GM12878 (cell line): ENCODE measurements around the gene CCDC159. TPM values are rescaled to one million over a fixed set of nuclear protein-coding genes. Genes with fewer than 3 reads are reported as not detected.

Experiments
- ATAC-seq: fragments of 200-7000 bp; cut with Tn5 transposase; 3 replicates; pipeline ENCODE4 v1.9.1; 2020; ENCODE audit warnings: mild to moderate bottlenecking, moderate library complexity
- BruUV-seq: library from RNA; stranded (reverse); fragments of 400-500 nt; replicated peaks from 2 replicates; lab custom pipeline; 2021; lab: Mats Ljungman, UMichigan
- CTCF ChIA-PET: fragments of 300-600 bp; sonication (Branson Sonifier 250); formaldehyde crosslinking; extraction: SDS; loops from one replicate; lab custom pipeline; 2021; ENCODE audit warnings: inconsistent platforms; lab: Yijun Ruan, JAX
- POLR2A ChIA-PET: fragments of 350-600 bp; formaldehyde crosslinking; extraction: SDS; loops from one replicate; lab custom pipeline; 2021; ENCODE audit warnings: inconsistent platforms; lab: Charles Lee
- RAD21 ChIA-PET: fragments of 300-600 bp; sonication (Branson Sonifier 250); formaldehyde crosslinking; loops from one replicate; lab custom pipeline; 2023; ENCODE audit warnings: antibody characterized with exemption; ENCODE audit not compliant: unreplicated experiment; lab: Charles Lee
- SMC1A ChIA-PET: fragments of 300-600 bp; sonication (Branson Sonifier 250); formaldehyde crosslinking; loops from one replicate; lab custom pipeline; 2023; ENCODE audit not compliant: unreplicated experiment, uncharacterized antibody; lab: Charles Lee
- DNase-seq: peaks from one replicate; pipeline ENCODE4 v3.0.0-alpha.2; 2011; ENCODE audit warnings: low read depth, low spot score
- FAIRE-seq: peaks from 3 replicates; lab custom pipeline; 2011; peaks lifted over from hg19 to GRCh38; lab: Jason Lieb, UNC
- H2AFZ ChIP-seq: 2 replicates; pipeline ENCODE4 v1.6.0; 2011; ENCODE audit warnings: low read depth, low read length, control low read depth; ENCODE audit not compliant: control insufficient read depth
- H3K27ac ChIP-seq: 2 replicates; pipeline ENCODE4 v1.5.1; 2011; ENCODE audit warnings: control low read depth; ENCODE audit not compliant: control insufficient read depth, insufficient read depth
- H3K27me3 ChIP-seq, 2 experiments: replicated peaks in 1 of 2; 2 replicates each; pipeline versions ENCODE4 v1.6.0 to v1.6.1; 2011; ENCODE audit warnings: low read length in 1 of 2; ENCODE audit not compliant: control insufficient read depth in 2 of 2, insufficient read depth in 2 of 2
- H3K36me3 ChIP-seq, 2 experiments: 2 replicates each; pipeline ENCODE4 v1.5.1; 2011; ENCODE audit warnings: low read length in 1 of 2; ENCODE audit not compliant: control insufficient read depth in 2 of 2, insufficient read depth in 2 of 2
- H3K4me1 ChIP-seq: 2 replicates; pipeline ENCODE4 v1.6.1; 2011; ENCODE audit warnings: mild to moderate bottlenecking, low read length, moderate library complexity, mixed read lengths; ENCODE audit not compliant: control insufficient read depth, insufficient read depth
- H3K4me2 ChIP-seq: 2 replicates; pipeline ENCODE4 v1.6.0; 2011; ENCODE audit warnings: control low read depth; ENCODE audit not compliant: control insufficient read depth, insufficient read depth
- H3K4me3 ChIP-seq: fragments of 200-600 bp; sonication (generic); 2 replicates; pipeline ENCODE4 v1.5.1; 2016
- H3K79me2 ChIP-seq: 2 replicates; pipeline ENCODE4 v1.6.0; 2011; ENCODE audit warnings: low read length; ENCODE audit not compliant: control insufficient read depth, insufficient read depth
- H3K9ac ChIP-seq: 2 replicates; pipeline ENCODE4 v1.8.0; 2011; ENCODE audit warnings: low read length, control low read depth, mixed read lengths; ENCODE audit not compliant: control insufficient read depth, insufficient read depth
- H3K9me3 ChIP-seq: replicated peaks from 3 replicates; pipeline ENCODE4 v1.5.1; 2011; ENCODE audit warnings: mild to moderate bottlenecking, low read length; ENCODE audit not compliant: control insufficient read depth, insufficient read depth
- H4K20me1 ChIP-seq: 2 replicates; pipeline ENCODE4 v1.6.0; 2011; ENCODE audit not compliant: control insufficient read depth, insufficient read depth
- BCLAF1 ChIP-seq: fragments of 450-650 bp; IDR thresholded peaks from 2 replicates; pipeline ENCODE4 v1.6.1; 2017; ENCODE audit warnings: antibody characterized with exemption, mild to moderate bottlenecking, moderate library complexity
- SPI1 ChIP-seq: IDR thresholded peaks from 2 replicates; pipeline ENCODE4 v1.6.1; 2011; ENCODE audit warnings: low read depth, mild to moderate bottlenecking, low read length, moderate library complexity, borderline replicate concordance; ENCODE audit not compliant: insufficient read depth
- whole genome bisulfite sequencing: methylation state at CpG from one replicate; pipeline ENCODE4 v1.1.6; 2016; ENCODE audit warnings: low lambda C conversion rate; ENCODE audit not compliant: insufficient replicate concordance, insufficient coverage; ENCODE audit errors: missing lambda C conversion rate; 5-methylcytosine and 5-hydroxymethylcytosine counted together
- in situ Hi-C: fragments of 300-500 bp; cut with MboI; formaldehyde crosslinking; loops from 9 replicates; pipeline ENCODE4 v1.14.3; 2018; ENCODE audit warnings: mixed read lengths
- intact Hi-C: fragments of 100-400 bp; cut with micrococcal nuclease; formaldehyde crosslinking; loops from one replicate; pipeline ENCODE4 v1.14.2; 2022; ENCODE audit not compliant: unreplicated experiment
- polyA plus RNA-seq, 11 experiments: library from polyadenylated mRNA; depleted of rRNA in 4 of 11; unstranded in 6 of 11; stranded (reverse) in 5 of 11; fragments of >200 nt; fragmentation: Nextera tagmentation in 4 of 11; fragmentation: Illumina TruSeq in 1 of 11; extraction: Ambion mirVana in 4 of 11; extraction: Trizol in 1 of 11; gene quantifications; 1 replicate in 1 of 11; 2 replicates in 10 of 11; pipeline versions ENCODE4 v1.2.1 to v1.2.3, GENCODE V29; 2011 to 2016; ENCODE audit warnings: inconsistent platforms in 2 of 11, missing spikeins in 2 of 11, low read depth in 1 of 11
- total RNA-seq, 4 experiments: library from RNA; depleted of rRNA in 3 of 4; stranded (reverse); fragments of >200 nt in 3 of 4; fragmentation: Illumina TruSeq in 1 of 4; extraction: Trizol in 1 of 4; gene quantifications; 2 replicates each; pipeline versions ENCODE4 v1.2.1 to v1.2.3, GENCODE V29; 2013 to 2021

CCDC159 gene
- total and polyA plus RNA-seq, 10 of the 15 experiments (the other 5 are each of a cell fraction or from before 2014, with no cell fraction given) = 0.61 to 14.7 (median 10.1) TPM

GRCh38 chr19:11387162-11388034 lies 41.1 kb downstream of the CCDC159 start:
- Histone ChIP-seq H3K4me2 (no peak overlapping the region), H3K9me3 (no peaks in the 10 kb centered on the region; the same call in 1 of the 3 replicates), H3K27ac (no peak overlapping the region), H3K36me3 (no peaks in the 10 kb centered on the region), H3K4me1 (peaks cover 4% of the 10 kb centered on the region), H3K9ac (no peak overlapping the region), H4K20me1 (no peaks in the 10 kb centered on the region), H3K79me2 (no peaks in the 10 kb centered on the region), H2AFZ (peak overlapping the region; percentile 45), H3K4me3 (no peak overlapping the region), H3K27me3 (peaks cover 0 to 5% of the 10 kb centered on the region in 2 experiments; a peak in 2 of 4 replicates)
- FAIRE-seq (no peak), DNase-seq (no peak), ATAC-seq (no peak)
- intact Hi-C loops (no loop called here), in situ Hi-C loops (no loop called here)
- 60% methylated on average over 19 of the region's 19 CpGs for WGBS
- no peak for TF ChIP-seq BCLAF1
- peak; percentile 39; the same call in 1 of the 2 replicates for TF ChIP-seq SPI1
- RAD21 ChIA-PET = no interaction called here
- POLR2A ChIA-PET = interaction anchor here (0.6 to 1.2 kb wide), 3 partner anchors 24 to 156 kb away, joined by 3 to 4 read pairs (median 3); no protein-coding TSS in a partner anchor
- CTCF ChIA-PET = interaction anchor here (0.9 to 2.6 kb wide), 2 partner anchors 48 to 63 kb away, joined by 3 to 6 read pairs; partner anchors contain the start of genes ODAD3 and PRKCSH
- no TSS peak for BruUV-seq
- SMC1A ChIA-PET = no interaction called here
